ENCODE measurements around the gene PPEF2.
"Not testable (repeated sequence)": the region's sequence is repeated elsewhere in the genome, so short reads cannot be mapped to it uniquely, and the experiment has no call there.

The PPEF2 gene, protein sequence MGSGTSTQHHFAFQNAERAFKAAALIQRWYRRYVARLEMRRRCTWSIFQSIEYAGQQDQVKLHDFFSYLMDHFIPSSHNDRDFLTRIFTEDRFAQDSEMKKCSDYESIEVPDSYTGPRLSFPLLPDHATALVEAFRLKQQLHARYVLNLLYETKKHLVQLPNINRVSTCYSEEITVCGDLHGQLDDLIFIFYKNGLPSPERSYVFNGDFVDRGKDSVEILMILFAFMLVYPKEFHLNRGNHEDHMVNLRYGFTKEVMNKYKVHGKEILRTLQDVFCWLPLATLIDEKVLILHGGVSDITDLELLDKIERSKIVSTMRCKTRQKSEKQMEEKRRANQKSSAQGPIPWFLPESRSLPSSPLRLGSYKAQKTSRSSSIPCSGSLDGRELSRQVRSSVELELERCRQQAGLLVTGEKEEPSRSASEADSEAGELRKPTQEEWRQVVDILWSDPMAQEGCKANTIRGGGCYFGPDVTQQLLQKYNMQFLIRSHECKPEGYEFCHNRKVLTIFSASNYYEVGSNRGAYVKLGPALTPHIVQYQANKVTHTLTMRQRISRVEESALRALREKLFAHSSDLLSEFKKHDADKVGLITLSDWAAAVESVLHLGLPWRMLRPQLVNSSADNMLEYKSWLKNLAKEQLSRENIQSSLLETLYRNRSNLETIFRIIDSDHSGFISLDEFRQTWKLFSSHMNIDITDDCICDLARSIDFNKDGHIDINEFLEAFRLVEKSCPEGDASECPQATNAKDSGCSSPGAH
- total RNA-seq, result 0.04 to 0.60 reads per million in 2 experiments

DNA sequence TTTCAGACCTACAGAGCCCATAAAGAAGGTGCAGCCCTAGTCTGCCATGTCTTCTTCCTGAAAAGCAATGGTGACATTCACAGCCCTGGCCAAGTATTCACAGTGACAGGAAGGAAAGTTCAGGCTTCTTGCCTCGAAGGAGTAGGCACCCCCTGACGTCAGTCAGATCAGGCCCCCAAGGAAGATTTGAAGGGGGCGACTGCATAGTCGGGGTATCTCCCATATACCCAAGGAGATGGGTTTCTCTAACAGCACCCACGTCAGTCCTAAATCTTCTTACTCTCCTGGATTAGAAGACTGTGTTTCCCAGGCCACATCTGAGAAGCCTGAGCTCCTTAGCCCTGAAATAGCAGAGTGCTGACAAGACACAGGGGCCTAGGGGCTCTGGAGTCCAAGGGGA is at the start of gene PPEF2:
Gene PPEF2, minus strand, starts transcription at position 101 of the 400 bp plus-strand sequence. CDS start 6,127 bp downstream, outside the sequence.
- DNase-seq (ENCODE audit: low read depth), result no peak

DNA sequence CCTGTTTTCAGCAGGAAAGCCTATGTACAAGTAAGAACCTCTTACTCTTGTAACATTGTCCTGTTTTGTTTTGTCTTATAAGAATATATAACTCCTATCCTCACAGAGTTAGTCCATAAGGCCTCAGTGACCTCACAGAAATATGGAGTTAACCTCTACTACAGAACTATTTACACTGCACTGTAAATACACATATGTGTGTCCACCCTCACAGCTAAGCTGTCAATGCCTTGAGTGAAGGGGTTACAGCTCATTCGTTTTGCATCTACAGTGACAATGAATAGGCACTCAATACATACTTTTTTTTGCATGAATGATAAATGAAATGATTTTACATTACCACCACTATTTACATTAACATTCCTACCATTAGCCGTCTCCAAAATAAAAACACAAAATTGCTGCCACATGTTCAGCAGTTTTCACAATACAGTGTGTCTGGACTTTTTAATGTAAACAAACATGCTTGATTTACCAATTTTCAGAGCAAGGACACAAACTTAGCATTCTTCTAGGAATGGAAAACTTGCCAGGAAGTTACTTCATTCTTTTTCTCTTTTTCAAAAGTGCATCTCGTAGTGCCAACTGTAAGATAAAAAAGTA is 48.1 kb upstream of the PPEF2 start:
- no peak for DNase-seq (ENCODE audit: low read depth)

DNA sequence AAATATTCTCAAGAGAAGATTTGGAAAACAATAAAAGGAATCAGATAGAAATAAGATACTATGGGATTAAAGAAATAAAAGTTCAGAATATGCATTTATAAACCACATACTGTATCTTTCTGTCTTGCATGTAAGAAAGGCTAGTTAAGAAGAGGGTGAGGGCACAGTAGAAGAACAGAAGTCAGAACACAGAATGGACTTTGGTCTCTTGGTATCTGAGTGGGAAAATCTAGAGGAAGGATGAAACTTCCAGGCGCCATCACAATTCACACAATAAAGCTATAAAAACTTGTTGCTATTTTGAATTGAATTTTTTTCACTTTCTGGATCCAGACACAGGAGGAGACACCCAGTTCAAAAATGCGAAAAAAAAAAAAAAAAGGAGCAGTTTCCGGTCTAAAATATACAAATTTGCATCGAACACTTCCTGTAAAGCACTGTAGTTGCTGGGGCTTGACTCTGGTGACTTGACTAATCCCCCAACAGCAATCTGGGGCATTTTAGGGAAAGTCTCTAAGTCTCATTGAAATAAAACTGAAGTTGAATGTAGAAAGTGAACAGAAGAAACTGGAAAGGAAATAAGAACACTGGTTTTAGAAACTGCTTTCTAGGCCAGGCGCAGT is 46.7 kb upstream of the PPEF2 start:
- DNase-seq (ENCODE audit: low read depth), result no peak

DNA sequence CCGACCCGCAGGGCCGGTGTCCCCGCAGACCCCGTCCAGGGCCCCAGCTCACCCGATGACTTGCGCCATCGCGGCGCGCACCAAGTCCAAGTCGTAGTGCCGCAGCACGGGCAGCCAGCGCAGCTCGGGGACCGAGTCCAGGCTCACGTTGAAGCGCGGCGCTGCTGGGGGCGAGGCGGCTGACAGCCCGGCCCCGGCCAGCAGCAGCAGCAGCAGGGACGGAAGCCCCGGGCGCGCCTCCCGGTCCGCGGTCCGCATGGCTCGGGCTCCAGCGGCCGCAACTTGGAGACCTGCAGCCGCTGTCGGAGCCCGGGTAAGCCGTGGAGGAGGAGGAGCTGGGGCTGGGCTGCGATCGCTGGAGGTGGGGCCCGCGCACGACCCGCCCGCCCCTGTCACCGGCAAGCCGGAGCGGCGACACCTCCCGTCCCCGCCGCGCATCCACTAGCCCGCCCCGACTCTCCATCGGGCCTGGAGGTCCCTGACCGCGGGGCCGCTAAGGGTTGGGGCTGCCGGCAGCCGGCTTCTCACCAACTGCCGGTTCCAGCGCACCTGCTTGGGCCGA is 38.5 kb upstream of the PPEF2 start, which contains the start of gene NAAA:
Gene NAAA, minus strand, starts transcription at position 322 of the 562 bp plus-strand sequence. Its CDS starts 64 bp downstream, at position 258.
- DNase-seq (ENCODE audit: low read depth), result peak; percentile 75

DNA sequence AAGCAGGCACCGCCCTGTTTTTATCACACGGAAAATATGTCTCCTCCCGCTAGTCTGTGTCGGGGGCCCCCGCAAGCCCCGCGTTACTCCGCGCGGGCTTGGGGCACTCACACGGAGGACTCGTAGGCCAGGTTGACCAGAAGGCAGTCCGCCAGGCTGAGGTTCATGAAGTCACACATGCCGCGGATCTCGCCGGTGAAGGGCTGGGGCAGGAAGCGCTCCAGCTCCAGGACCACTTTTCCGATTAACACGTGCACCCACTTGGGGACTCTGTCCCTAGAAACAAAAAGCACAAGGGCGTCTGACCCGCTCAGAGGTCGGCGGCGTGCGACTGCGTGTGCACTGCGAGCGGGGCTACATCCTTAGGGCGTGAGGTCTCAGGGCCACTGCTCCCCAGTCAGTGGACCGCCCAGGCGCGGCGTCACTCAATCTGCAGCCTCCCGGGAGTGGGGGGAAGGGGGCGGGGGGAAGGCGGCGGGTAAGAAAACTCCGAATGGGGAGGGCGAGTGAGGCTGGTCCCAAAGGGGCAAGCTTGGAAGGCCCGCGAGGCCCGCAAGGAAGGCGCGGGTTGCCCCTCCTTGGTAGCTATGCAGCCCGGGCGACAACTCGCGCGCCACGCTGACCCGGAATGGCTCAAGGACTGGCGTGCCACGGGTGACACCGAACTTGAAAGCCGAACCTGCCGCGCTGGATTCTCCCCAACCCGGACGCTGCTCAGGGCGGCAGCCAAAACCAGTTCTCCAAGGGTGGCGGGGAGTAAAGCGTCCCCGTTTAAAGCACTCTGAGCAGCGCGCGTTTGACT is 37.8 kb upstream of the PPEF2 start:
- DNase-seq (ENCODE audit: low read depth), result peak; percentile 65

DNA sequence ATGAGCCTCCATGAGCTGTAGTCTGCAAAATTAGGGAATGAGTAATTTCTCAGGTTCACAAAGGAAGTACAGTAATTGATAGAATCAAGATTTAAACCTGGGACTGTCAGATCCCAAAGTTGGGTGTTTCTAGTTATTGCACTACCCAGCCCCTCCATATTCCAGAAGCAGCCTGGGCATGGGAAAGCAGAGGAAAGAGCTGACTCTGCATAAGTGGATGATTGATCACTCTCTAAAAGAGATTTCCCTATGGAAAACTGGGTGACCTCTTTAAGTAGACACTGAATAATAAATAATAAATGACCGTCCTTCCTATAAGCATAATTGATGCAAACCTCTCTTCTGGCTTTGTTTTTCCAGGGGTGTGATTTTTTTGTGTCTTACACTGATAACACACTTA is 33.4 kb upstream of the PPEF2 start:
- DNase-seq (ENCODE audit: low read depth), result no peak

DNA sequence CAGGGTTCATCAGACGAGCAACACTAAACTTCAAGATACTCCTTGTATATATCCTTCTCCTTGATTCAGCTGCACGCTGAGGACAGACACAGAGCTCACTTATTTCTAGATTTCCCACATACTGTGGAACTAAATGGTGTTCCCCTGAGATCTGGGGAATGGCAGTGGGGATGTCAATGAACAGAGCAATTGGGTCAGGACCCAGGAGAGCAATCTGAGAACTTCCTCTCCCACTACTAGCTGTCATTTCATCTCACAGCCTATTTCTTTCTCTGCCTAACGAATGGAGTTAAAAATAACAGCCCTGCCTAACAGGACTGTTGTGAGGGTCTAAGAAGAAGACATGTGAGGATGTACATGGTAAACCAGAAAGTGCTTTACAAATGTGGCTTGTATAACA is 27.9 kb upstream of the PPEF2 start:
- no peak for DNase-seq (ENCODE audit: low read depth)

DNA sequence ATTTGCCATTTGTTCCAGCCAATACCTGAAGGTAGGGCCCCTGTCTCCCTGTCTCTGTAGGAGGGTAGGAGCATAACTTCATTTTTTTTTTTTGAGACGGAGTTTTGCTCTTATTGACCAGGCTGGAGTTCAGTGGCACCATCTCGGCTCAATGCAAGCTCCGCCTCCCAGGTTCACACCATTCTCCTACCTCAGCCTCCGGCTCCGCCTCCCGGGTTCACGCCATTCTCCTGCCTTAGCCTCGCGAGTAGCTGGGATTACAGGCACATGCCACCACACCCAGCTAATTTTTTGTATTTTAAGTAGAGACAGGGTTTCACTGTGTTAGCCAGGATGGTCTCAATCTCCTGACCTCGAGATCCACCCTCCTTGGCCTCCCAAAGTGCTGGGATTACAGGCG is 22.7 kb upstream of the PPEF2 start:
- not testable (repeated sequence) for DNase-seq (ENCODE audit: low read depth)

DNA sequence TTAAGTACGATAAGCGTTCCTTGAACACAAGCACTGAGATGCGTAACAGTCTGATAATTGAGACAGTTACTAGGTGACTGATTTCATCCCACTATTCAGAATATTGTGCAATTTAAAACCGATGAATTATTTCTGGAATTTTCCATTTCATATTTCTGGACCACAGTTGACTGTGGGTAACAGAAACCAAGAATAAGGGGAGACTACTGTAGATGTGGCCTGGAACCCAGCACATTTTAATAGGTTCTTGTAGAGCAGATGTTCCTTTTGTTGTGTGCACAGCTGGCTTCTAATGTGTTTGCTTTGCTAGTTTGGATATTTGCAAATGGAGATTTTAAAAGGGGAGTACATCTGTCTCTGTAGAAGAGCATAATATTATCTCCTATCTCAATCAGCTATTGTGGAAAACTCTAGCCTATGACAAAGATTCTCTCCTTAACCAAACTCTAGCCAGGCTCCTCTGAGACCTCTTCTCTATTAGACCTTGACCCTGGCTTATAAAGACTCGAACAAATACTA is 22.1 kb upstream of the PPEF2 start:
- DNase-seq (ENCODE audit: low read depth), result no peak

DNA sequence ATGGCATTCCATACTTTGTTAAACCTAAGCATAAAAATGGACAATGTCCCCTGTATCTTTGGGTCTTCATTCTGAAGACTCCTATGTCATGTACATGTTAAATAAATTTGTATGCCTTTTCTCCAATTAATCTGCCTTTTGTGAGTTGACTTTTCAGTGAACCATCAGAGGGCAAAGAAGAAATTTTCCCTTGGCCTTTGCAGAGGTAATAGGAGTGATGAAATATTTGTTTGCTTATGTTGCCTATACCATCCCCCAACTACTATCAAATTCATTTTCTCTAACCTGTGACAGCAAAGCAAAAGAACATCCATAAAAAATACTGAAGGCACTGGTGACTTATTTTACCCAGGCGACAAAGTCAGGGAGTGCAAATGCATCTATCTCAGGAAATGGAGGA is 20.3 kb upstream of the PPEF2 start:
- DNase-seq (ENCODE audit: low read depth), result no peak

DNA sequence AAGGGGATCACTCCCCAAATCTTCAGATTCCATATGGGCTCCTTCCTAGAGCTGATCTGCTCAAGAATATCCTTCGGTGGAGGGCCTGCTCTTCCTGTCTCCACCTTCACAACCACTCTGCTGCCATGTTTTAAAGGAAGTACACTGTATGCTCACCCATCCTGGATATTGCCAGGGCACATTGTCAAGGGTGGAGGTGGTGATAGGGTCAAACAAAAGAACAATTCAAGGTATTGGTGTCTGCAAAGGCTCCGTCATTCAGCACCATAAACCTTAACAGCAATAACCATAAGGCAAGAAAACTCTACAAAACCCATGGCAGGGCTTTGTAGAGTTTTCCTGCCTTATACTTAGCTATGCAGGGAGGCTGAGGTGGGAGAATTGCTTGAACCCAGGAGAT is 19.7 kb upstream of the PPEF2 start:
- no peak for DNase-seq (ENCODE audit: low read depth)

DNA sequence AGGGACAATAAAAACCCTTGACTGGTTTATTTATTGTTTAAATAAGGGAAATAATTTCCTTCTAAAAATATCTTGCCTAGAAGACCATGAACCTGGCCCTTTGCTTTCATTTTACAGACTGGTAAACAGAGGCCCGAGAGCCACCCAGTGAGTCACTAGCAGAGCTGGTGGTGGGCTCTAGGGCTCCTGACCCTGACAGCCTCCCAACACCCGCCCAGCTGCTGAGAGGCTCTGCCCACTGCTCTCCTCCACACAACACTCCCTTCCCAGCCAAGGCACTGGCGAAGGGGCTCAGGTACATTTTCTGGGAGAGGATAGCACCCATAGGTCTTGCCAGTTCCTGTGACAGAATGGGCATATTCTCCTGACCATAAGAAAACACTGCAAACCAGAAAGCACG is 18.1 kb upstream of the PPEF2 start:
- no peak for DNase-seq (ENCODE audit: low read depth)

DNA sequence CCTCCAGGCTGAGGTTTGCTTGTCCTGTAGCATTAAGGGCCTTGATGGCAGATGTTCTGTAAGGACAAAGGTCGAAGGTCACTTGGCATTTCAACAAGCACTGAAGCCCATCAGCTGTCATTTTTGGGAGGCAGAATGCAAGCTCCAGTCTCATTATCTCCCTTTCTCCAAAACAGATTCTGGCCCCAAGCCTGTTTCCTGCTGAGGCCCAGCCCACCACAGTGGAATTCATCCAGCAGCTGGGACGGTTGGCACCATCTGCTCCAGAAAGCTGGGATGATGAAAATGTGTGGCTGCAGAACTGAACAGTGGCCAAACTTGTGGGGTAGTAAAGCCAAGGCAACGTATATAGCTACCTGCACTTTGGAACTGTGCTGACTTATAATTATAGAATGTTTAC is 17.7 kb upstream of the PPEF2 start:
- no peak for DNase-seq (ENCODE audit: low read depth)

DNA sequence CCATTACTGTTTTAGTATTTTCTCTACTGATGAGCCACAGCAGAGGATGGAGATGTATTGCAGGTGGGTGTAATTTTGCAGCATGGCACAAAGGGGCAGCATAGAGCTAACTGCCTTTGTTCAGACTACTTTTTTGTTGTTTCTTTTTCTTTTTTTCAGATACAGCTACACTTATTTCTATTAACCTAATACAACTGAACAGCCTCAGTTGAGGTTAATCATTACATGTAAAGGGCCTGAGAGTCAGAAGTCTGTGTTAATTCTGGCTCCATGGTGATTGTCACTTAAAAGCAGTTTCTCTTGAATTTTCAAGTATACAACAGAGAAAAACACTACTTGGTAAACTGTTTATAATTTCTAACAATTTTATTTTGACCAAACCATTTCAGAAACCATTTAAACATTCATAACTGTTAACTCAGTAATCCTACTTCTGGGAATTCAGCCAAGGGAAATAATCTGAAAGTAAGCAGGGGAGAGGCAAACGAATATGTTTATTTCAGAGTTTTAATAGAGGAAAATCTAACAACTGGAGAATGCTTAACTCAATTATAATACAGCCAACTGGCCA is 13.9 kb upstream of the PPEF2 start:
- no peak for DNase-seq (ENCODE audit: low read depth)

DNA sequence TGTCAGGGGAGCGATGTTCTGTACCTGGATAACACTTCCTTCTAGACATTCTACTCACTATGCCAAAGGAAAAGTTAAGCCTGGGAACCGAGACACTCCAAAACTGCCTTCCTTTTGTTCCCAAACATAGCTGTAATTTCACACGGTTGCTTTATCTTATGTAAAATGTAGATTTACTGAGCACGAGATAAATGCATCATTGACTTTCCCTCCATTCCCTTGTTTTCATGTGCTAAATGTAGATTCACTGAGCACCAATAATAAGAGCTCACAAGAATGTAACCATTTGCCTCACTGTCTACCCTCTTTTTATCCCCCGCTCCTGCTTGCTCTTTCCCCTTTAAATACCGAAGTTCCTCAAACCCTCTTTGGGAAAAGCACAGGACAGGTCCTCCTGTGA is 10.7 kb upstream of the PPEF2 start:
- DNase-seq (ENCODE audit: low read depth), result no peak

DNA sequence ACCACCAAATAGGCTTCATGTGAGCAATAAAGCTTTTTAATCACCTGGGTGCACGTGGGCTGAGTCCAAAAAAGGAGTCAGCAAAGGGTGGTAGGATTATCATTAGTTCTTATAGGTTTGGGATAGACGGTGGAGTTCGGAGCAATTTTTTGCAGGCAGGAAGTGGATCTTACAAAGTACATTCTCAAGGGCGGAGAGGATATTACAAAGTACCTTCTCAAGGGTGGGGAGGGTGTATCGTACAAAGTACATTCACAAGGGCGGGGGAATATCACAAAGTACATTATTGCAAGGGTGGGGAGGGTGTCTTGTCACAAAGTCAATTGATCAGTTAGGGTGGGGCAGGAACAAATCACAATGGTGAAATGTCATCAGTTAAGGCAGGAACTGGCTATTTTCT is 8.6 kb upstream of the PPEF2 start:
- not testable (repeated sequence) for DNase-seq (ENCODE audit: low read depth)

DNA sequence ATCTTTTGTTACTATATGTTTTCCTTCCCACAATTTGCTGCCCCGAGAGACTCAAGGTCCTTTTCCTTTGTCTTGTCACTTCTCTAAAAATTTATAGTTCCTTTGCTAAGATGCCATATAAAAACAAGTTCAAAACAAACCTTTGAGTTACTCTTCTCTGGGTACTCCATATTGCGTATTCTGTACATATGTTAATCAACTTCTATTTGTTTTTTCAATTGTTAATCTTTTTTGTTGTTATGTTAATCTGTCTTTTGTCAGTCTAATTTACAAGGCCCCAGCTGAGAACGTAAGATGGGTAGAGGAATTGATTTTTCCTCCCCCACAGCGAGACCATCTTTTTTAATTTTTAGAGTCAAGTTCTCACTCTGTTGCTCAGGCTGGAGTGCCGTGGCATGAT is 7.2 kb upstream of the PPEF2 start:
- no peak for DNase-seq (ENCODE audit: low read depth)

DNA sequence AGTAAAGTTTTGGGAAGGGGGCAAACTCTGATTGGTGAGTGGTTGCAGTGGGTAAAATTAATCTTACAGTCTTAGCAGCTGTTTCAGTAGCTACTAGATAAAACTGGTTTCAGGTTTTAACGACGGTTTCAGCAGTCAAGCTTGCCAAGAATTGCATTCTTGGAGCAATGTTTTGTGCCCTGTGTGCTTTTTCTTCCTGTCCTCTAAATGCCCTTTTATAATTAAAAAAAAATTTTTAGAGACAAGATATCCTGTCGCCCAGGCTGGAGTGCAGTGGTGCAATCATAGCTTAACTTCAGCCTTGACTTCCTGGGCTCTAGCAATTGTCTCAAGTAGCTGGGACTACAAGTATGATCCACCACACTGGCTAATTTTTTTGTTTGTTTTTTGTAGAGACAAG is 6.3 kb upstream of the PPEF2 start:
- no peak for DNase-seq (ENCODE audit: low read depth)

DNA sequence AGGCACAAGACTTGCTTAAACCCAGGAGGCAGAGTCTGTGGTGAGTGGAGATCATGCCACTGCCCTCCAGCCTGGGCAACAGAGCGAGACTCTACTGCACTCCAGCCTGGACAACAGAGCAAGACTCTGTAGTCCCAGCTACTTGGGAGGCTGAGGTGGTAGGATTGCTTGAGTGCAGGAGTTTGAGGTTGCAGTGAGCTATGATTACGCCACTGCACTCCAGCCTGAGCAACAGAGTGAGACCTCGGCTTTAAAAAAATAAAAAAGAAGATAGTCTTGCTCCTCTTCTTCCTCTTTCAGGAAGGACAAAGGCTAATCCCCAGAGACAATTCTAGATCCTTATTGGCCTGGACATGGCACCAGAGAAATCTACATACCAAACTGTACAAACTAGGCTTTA is 5.7 kb upstream of the PPEF2 start:
- DNase-seq (ENCODE audit: low read depth), result no peak

DNA sequence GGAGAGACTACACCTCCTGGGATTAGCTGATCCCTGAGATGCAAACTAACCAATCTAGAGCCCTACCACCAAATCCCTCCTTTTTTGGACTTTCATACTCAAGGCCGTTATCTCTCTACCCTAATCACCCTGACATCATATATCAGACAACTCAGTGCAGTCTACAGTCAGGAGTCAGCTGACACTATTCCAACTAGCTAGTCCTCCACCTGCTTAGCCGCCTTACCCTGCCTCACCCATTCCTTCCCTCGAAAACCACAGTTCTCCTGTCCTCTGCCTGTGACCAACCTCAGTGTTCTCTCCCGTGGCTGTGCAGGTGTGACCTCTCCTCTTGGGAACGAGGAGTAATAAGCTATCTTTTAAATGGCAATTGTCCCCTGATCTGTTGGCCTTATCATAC is 1.8 kb upstream of the PPEF2 start:
- no peak for DNase-seq (ENCODE audit: low read depth)

DNA sequence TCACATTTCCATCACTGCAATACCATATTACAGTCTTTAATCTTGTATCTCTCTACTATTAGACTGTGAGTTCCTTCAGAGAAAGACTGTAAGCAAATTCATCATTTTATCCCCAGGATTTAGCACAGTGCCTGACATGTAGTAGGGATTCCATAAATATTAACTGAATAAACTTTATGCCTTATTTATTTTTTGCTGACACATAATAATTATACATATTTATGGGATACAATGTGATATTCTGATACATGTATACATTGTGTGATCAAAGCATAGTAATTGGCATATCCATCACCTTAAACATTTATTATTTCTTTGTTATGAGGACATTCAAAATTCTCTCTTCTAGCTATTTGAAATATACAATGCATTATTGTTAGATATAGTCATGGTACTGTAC is 3.7 kb downstream of the PPEF2 start:
- DNase-seq (ENCODE audit: low read depth), result no peak

Measured in T follicular helper cell (primary cell).